Body of pancreas (tissue), 4 donors: ENCODE data around the gene SLC5A3. TPM values are rescaled to one million over a fixed set of nuclear protein-coding genes. Genes with fewer than 3 reads are reported as not detected.

Experiments
- ATAC-seq: fragments of 150-250 bp; one replicate; pipeline ENCODE4 v1.9.1; 2016
- DNase-seq, 4 donors: peaks; one replicate each; pipeline ENCODE4 v3.0.0-alpha.2; 2019
- H3K27ac ChIP-seq, 4 donors: fragments of 200-600 bp; sonication (generic); 1 replicate in 3 of 4; 2 replicates in 1 of 4; pipeline versions ENCODE4 v1.5.1 to v1.6.1; 2016 to 2019; ENCODE audit warnings: mild to moderate bottlenecking in 1 of 4, mixed read lengths in 1 of 4, moderate library complexity in 1 of 4
- H3K27me3 ChIP-seq, 2 donors: fragments of 200-600 bp; sonication (generic); one replicate each; pipeline ENCODE4 v1.6.0; 2016; ENCODE audit warnings: mild to moderate bottlenecking in 1 of 2
- H3K36me3 ChIP-seq, 2 donors: fragments of 200-600 bp; sonication (generic); replicated peaks in 1 of 2; 2 replicates each; pipeline ENCODE4 v1.5.1; 2016; ENCODE audit warnings: low read depth in 2 of 2; ENCODE audit not compliant: insufficient read depth in 1 of 2
- H3K4me1 ChIP-seq: fragments of 200-600 bp; sonication (generic); one replicate; pipeline ENCODE4 v1.6.0; 2016
- H3K4me3 ChIP-seq, 2 donors: fragments of 200-600 bp; sonication (generic); 1 replicate in 1 of 2; 2 replicates in 1 of 2; pipeline ENCODE4 v1.5.1; 2016 to 2019
- H3K9me3 ChIP-seq, 3 donors: fragments of 200-600 bp; sonication (generic); 1 replicate in 2 of 3; 2 replicates in 1 of 3; pipeline ENCODE4 v1.5.1; 2016
- POLR2A ChIP-seq, 3 donors: fragments of 450-650 bp; IDR thresholded peaks; one replicate each; pipeline ENCODE4 v1.6.1; 2016; ENCODE audit warnings: antibody characterized with exemption in 3 of 3, mild to moderate bottlenecking in 2 of 3
- WGBS, 2 donors: methylation state at CpG; one replicate each; pipeline ENCODE4 v1.1.5; 2017; 5-methylcytosine and 5-hydroxymethylcytosine counted together
- intact Hi-C: fragments of 100-400 bp; cut with DNase I; formaldehyde crosslinking; loops from one replicate; pipeline ENCODE4 v1.15.1; 2023
- total RNA-seq, 2 donors: library from RNA; depleted of rRNA; stranded (reverse); fragments of >200 nt; gene quantifications; one replicate each; pipeline ENCODE4 v1.1.0, GENCODE V29; 2016
- TF ChIP-seq, protein P1 (sequence below), 7 experiments: fragments of 450-650 bp in 4 of 7; fragments of 200-600 bp in 3 of 7; sonication (generic) in 3 of 7; IDR thresholded peaks; one replicate each; pipeline ENCODE4 v1.5.1; 2016 to 2019; ENCODE audit warnings: antibody characterized with exemption in 7 of 7

Gene SLC5A3
- total RNA-seq, 2 donors from 2014 or later, result 7.3 to 7.8 TPM

DNA sequence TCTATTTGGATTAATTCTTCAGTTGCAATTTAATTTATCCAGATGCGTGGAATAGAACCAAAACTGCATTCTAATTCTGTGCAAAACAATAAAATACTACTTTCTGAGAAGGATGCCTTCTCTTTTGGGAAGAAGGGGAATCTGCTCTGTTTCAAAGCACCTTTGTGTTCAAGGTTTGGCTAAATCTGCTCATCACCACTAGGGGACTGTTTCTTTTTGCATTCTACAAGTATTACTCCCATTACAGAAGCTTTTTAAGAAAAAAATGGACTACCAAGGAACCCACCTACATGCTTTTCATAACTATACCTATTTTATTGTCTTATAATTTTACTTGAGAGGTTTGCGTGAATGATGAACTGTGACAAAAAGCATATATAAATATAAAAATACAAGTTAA, 18.2 kb downstream of the SLC5A3 start:
- Histone ChIP-seq H3K27ac (no peak overlapping the region), H3K36me3 (no peaks in the 10 kb centered on the region), H3K4me3 (no peak overlapping the region), H3K4me1 (peaks cover 14% of the 10 kb centered on the region), H3K27me3 (no peaks in the 10 kb centered on the region), H3K9me3 (no peaks in the 10 kb centered on the region)
- TF ChIP-seq, protein P1, sequence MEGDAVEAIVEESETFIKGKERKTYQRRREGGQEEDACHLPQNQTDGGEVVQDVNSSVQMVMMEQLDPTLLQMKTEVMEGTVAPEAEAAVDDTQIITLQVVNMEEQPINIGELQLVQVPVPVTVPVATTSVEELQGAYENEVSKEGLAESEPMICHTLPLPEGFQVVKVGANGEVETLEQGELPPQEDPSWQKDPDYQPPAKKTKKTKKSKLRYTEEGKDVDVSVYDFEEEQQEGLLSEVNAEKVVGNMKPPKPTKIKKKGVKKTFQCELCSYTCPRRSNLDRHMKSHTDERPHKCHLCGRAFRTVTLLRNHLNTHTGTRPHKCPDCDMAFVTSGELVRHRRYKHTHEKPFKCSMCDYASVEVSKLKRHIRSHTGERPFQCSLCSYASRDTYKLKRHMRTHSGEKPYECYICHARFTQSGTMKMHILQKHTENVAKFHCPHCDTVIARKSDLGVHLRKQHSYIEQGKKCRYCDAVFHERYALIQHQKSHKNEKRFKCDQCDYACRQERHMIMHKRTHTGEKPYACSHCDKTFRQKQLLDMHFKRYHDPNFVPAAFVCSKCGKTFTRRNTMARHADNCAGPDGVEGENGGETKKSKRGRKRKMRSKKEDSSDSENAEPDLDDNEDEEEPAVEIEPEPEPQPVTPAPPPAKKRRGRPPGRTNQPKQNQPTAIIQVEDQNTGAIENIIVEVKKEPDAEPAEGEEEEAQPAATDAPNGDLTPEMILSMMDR (IDR thresholded peaks at IDR 0.05), result no peak
- no peak for TF ChIP-seq POLR2A (IDR thresholded peaks at IDR 0.05)
- ATAC-seq (no peak), DNase-seq (no peak)
- intact Hi-C loops, result no loop called here
- 92% methylated on average over 2 of the region's 2 CpGs for WGBS, 2 donors

GRCh38 chr21:34092262-34092921, 19.0 kb downstream of the SLC5A3 start:
- TF ChIP-seq, protein P1 (IDR thresholded peaks at IDR 0.05), result no peak
- TF ChIP-seq POLR2A (IDR thresholded peaks at IDR 0.05), result no peak
- Histone ChIP-seq H3K27me3 (no peaks in the 10 kb centered on the region), H3K4me1 (peaks cover 14% of the 10 kb centered on the region), H3K27ac (no peak overlapping the region), H3K4me3 (no peak overlapping the region), H3K9me3 (no peaks in the 10 kb centered on the region), H3K36me3 (no peaks in the 10 kb centered on the region)
- DNase-seq (no peak), ATAC-seq (no peak)
- intact Hi-C loops, result no loop called here
- 59 to 66% methylated on average over 6 of the region's 6 CpGs for WGBS, 2 donors

GRCh38 chr21:34093083-34093482, 19.7 kb downstream of the SLC5A3 start:
- intact Hi-C loops, result no loop called here
- 88 to 91% methylated on average over 3 of the region's 3 CpGs for WGBS, 2 donors
- H3K4me3 ChIP-seq, result no peak overlapping the region
- no peak overlapping the region for H3K27ac ChIP-seq
- DNase-seq (no peak), ATAC-seq (no peak)
- H3K9me3 ChIP-seq, result no peaks in the 10 kb centered on the region
- no peaks in the 10 kb centered on the region for H3K27me3 ChIP-seq
- H3K36me3 ChIP-seq, result no peaks in the 10 kb centered on the region
- peaks cover 14% of the 10 kb centered on the region for H3K4me1 ChIP-seq
- TF ChIP-seq POLR2A (IDR thresholded peaks at IDR 0.05), result no peak
- TF ChIP-seq, protein P1 (IDR thresholded peaks at IDR 0.05), result no peak

DNA sequence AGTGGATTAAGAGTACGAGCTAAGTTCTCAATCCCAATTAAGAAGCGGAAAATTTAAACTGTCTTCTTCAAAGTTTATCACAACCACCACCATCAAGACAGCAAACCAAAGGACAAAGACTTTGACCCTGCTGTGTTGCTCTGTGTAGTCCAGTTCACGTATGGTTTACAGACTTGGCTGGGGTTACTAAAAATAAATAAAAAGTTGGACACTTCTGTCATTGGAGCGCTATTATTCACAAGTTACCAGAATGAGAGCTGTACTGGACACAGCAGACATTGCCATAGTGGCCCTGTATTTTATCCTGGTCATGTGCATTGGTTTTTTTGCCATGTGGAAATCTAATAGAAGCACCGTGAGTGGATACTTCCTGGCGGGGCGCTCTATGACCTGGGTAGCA, 21.6 kb downstream of the SLC5A3 start:
- TF ChIP-seq, protein P1 (IDR thresholded peaks at IDR 0.05), result no peak
- no peak for TF ChIP-seq POLR2A (IDR thresholded peaks at IDR 0.05)
- Histone ChIP-seq H3K4me1 (peaks cover 2% of the 10 kb centered on the region), H3K36me3 (no peaks in the 10 kb centered on the region), H3K27ac (no peak overlapping the region), H3K27me3 (no peaks in the 10 kb centered on the region), H3K9me3 (no peaks in the 10 kb centered on the region), H3K4me3 (no peak overlapping the region)
- DNase-seq (no peak), ATAC-seq (no peak)
- WGBS, 2 donors, result 77 to 78% methylated on average over 7 of the region's 7 CpGs
- intact Hi-C loops, result no loop called here

GRCh38 chr21:34097442-34097841, 24.1 kb downstream of the SLC5A3 start:
- H3K27ac ChIP-seq, result no peak overlapping the region
- H3K4me3 ChIP-seq, result no peak overlapping the region
- H3K4me1 ChIP-seq, result peaks cover under 1% of the 10 kb centered on the region
- H3K9me3 ChIP-seq, result no peaks in the 10 kb centered on the region
- ATAC-seq, result no peak
- no peak for DNase-seq
- H3K36me3 ChIP-seq, result no peaks in the 10 kb centered on the region
- H3K27me3 ChIP-seq, result no peaks in the 10 kb centered on the region
- WGBS, 2 donors, result 84 to 88% methylated on average over 2 of the region's 2 CpGs
- TF ChIP-seq POLR2A (IDR thresholded peaks at IDR 0.05), result no peak
- intact Hi-C loops, result no loop called here
